Hematopoietic multipotent progenitor cell treated with erythropoietin and hydrocortisone succinate and interleukin-3 and kit ligand, for 6 days (in vitro differentiated cells): Measurements from ENCODE around the gene THRA.

ENCODE experiments used
- DNase-seq: peaks from one replicate; pipeline ENCODE4 v3.0.0-alpha.2; 2015

The THRA gene

GRCh38 chr17:40062329-40063186 is at the start of gene THRA:
Gene THRA, plus strand, starts transcription at chr17:40062965. Its CDS starts 11,524 bp downstream, at chr17:40074489.
- peak; percentile 83 for DNase-seq

- no peak for DNase-seq
These were observed 48.3 kb upstream of the THRA start for GRCh38 chr17:40014375-40014980.

GRCh38 chr17:40015005-40015997 is 47.5 kb upstream of the THRA start, which contains the start of gene CSF3:
Gene CSF3, plus strand, starts transcription at chr17:40015440. Its CDS starts 35 bp downstream, at chr17:40015475.
- DNase-seq: no peak

GRCh38 chr17:40015998-40016985 is 46.5 kb upstream of the THRA start:
- peak; percentile 6 for DNase-seq

- DNase-seq: no peak
These were observed 45.2 kb upstream of the THRA start for GRCh38 chr17:40017422-40018080.

GRCh38 chr17:40018211-40019121 is 44.3 kb upstream of the THRA start:
- no peak for DNase-seq

- DNase-seq: no peak
These were observed 43.4 kb upstream of the THRA start for GRCh38 chr17:40019140-40019991.

GRCh38 chr17:40020146-40020545 is 42.6 kb upstream of the THRA start:
- no peak for DNase-seq

- DNase-seq: no peak
These were observed 41.3 kb upstream of the THRA start for GRCh38 chr17:40021451-40021971.

GRCh38 chr17:40022497-40022896 is 40.3 kb upstream of the THRA start:
- DNase-seq: no peak

GRCh38 chr17:40022961-40023541 is 39.7 kb upstream of the THRA start:
- DNase-seq: no peak

- no peak for DNase-seq
These were observed 39.0 kb upstream of the THRA start for GRCh38 chr17:40023590-40024292.

- no peak for DNase-seq
These were observed 37.9 kb upstream of the THRA start for GRCh38 chr17:40024901-40025300.

GRCh38 chr17:40025559-40025958 is 37.2 kb upstream of the THRA start:
- no peak for DNase-seq

GRCh38 chr17:40025991-40026815 is 36.6 kb upstream of the THRA start:
- no peak for DNase-seq

- peak; percentile 95 for DNase-seq
These were observed 35.8 kb upstream of the THRA start for GRCh38 chr17:40026816-40027613.
